Thoracic aorta (tissue), 2 donors: Measurements from ENCODE around the gene TFDP1. TPM values are rescaled to one million over a fixed set of nuclear protein-coding genes. Genes with fewer than 3 reads are reported as not detected.

ENCODE experiments used
- ATAC-seq: fragments of 150-250 bp; one replicate; pipeline ENCODE4 v1.8.0; 2017; ENCODE audit warnings: low read depth; ENCODE audit not compliant: insufficient number of reproducible peaks, low FRiP score
- DNase-seq: peaks from one replicate; pipeline ENCODE4 v3.0.0-alpha.2; 2020; ENCODE audit warnings: low spot score
- H3K27ac ChIP-seq, 2 donors: fragments of 200-600 bp; sonication (generic); 1 replicate in 1 of 2; 2 replicates in 1 of 2; pipeline ENCODE4 v1.5.1; 2016; ENCODE audit warnings: mild to moderate bottlenecking in 2 of 2, moderate library complexity in 2 of 2
- H3K27me3 ChIP-seq: fragments of 200-600 bp; sonication (generic); replicated peaks from 2 replicates; pipeline ENCODE4 v1.6.0; 2016; ENCODE audit warnings: mild to moderate bottlenecking; ENCODE audit not compliant: insufficient read depth
- H3K36me3 ChIP-seq: fragments of 200-600 bp; sonication (generic); one replicate; pipeline ENCODE4 v1.5.1; 2016
- H3K4me1 ChIP-seq, 2 donors: fragments of 200-600 bp; sonication (generic); 1 replicate in 1 of 2; 2 replicates in 1 of 2; pipeline versions ENCODE4 v1.5.1 to v1.6.0; 2016; ENCODE audit warnings: low read depth in 2 of 2, mild to moderate bottlenecking in 1 of 2; ENCODE audit not compliant: control insufficient read depth in 1 of 2
- H3K4me3 ChIP-seq: fragments of 200-600 bp; sonication (generic); 2 replicates; pipeline ENCODE4 v1.5.1; 2016; ENCODE audit warnings: mild to moderate bottlenecking
- H3K9me3 ChIP-seq: fragments of 200-600 bp; sonication (generic); 2 replicates; pipeline ENCODE4 v1.5.1; 2016
- CTCF ChIP-seq: fragments of 200-600 bp; sonication (generic); IDR thresholded peaks from one replicate; pipeline ENCODE4 v1.5.1; 2019; ENCODE audit warnings: antibody characterized with exemption
- total RNA-seq, 2 donors: library from RNA; depleted of rRNA; stranded (reverse); fragments of >200 nt; gene quantifications; one replicate each; pipeline versions ENCODE4 v1.1.0 to v1.2.3, GENCODE V29; 2016

TFDP1 gene
- total RNA-seq, 2 donors from 2014 or later, result 39.3 to 49.3 TPM

- Histone ChIP-seq H3K36me3 (peaks cover 40% of the 10 kb centered on the region), H3K4me1 (no peaks in the 10 kb centered on the region), H3K4me3 (no peak overlapping the region), H3K9me3 (no peaks in the 10 kb centered on the region), H3K27me3 (no peaks in the 10 kb centered on the region), H3K27ac (no peak overlapping the region)
- no peak for TF ChIP-seq CTCF
- DNase-seq (no peak), ATAC-seq (no peak)
These were observed 53.0 kb downstream of the TFDP1 start for GRCh38 chr13:113637262-113638160.

GRCh38 chr13:113638173-113638746 lies 53.7 kb downstream of the TFDP1 start:
- Histone ChIP-seq H3K4me3 (no peak overlapping the region), H3K9me3 (no peaks in the 10 kb centered on the region), H3K27me3 (no peaks in the 10 kb centered on the region), H3K36me3 (peaks cover 40% of the 10 kb centered on the region), H3K27ac (no peak overlapping the region), H3K4me1 (no peaks in the 10 kb centered on the region)
- TF ChIP-seq CTCF, result no peak
- DNase-seq, result no peak
- ATAC-seq, result no peak

- no peaks in the 10 kb centered on the region for H3K9me3 ChIP-seq
- TF ChIP-seq CTCF, result no peak
- H3K36me3 ChIP-seq, result peaks cover 40% of the 10 kb centered on the region
- no peak for ATAC-seq
- H3K4me3 ChIP-seq, result no peak overlapping the region
- no peak for DNase-seq
- H3K4me1 ChIP-seq, result no peaks in the 10 kb centered on the region
- H3K27ac ChIP-seq, result no peak overlapping the region
- no peaks in the 10 kb centered on the region for H3K27me3 ChIP-seq
These were observed 54.3 kb downstream of the TFDP1 start for GRCh38 chr13:113638806-113639205.

- DNase-seq (no peak), ATAC-seq (no peak)
- Histone ChIP-seq H3K36me3 (peaks cover 34% of the 10 kb centered on the region), H3K27me3 (no peaks in the 10 kb centered on the region), H3K27ac (no peak overlapping the region), H3K9me3 (no peaks in the 10 kb centered on the region), H3K4me3 (no peak overlapping the region), H3K4me1 (no peaks in the 10 kb centered on the region)
- no peak for TF ChIP-seq CTCF
These were observed 55.2 kb downstream of the TFDP1 start for GRCh38 chr13:113639616-113640262.

- H3K36me3 ChIP-seq, result peaks cover 22% of the 10 kb centered on the region
- no peaks in the 10 kb centered on the region for H3K9me3 ChIP-seq
- no peak overlapping the region for H3K4me3 ChIP-seq
- no peak overlapping the region for H3K27ac ChIP-seq
- H3K27me3 ChIP-seq, result no peaks in the 10 kb centered on the region
- DNase-seq (no peak), ATAC-seq (no peak)
- peaks cover 0 to under 1% of the 10 kb centered on the region in 2 donors for H3K4me1 ChIP-seq
- no peak for TF ChIP-seq CTCF
These were observed 56.9 kb downstream of the TFDP1 start for GRCh38 chr13:113641426-113641825.
